Measurements from ENCODE around the gene ETS1. TPM values are rescaled to one million over a fixed set of nuclear protein-coding genes. Genes with fewer than 3 reads are reported as not detected.

The ETS1 gene
- total RNA-seq, 1 experiment from 2014 or later, result 82.0 TPM

DNA sequence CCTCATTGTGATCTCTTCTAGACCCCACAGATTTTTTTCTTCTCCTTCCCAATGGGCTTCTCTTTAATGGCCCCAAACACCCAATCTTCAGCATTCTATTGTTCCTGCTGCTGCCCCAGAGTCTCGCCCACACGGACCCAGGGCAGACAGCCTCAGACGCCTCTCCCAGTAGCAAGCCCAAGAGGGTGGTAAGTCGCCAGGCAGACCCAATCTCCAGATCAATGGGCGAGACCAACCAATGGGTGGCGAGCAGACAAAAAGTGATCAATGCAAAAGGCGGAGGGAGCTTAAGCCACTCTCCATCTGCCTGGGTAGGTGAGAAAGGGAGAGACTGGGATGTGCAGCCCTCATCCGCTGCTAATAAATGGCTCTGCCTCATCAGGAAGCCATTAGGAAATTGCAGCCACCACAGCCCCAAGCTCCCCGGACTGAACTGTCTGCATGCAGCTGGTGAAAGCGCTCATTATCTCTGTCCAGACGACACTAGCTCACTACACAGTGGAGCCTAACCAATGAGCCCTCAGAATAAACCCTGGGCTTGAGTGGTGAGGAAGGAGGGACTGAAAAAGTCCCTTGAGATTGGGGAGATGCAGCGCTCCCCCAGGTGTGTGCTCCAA lies 81.8 kb downstream of the ETS1 start:
- Mint-ChIP-seq H3K4me1 (ENCODE audit: insufficient read depth, unreplicated experiment) (peaks cover 83% of the 10 kb centered on the region), H3K27me3 (ENCODE audit: insufficient read depth, unreplicated experiment) (no peaks in the 10 kb centered on the region), H3K27ac (ENCODE audit: low read depth, unreplicated experiment) (no peak overlapping the region), H3K4me3 (ENCODE audit: unreplicated experiment) (no peak overlapping the region), H3K9me3 (ENCODE audit: unreplicated experiment) (no peaks in the 10 kb centered on the region), H3K36me3 (ENCODE audit: insufficient read depth, unreplicated experiment) (peaks cover 7% of the 10 kb centered on the region)
- CTCF ChIA-PET, result interaction anchor here (0.8 to 4.5 kb wide), 5 partner anchors 12 to 125 kb away, joined by 3 to 21 read pairs (median 4); no protein-coding TSS in a partner anchor
- intact Hi-C loops (cut with micrococcal nuclease), result loop anchor here (5.0 kb wide), 1 partner anchor 293 kb away; no protein-coding TSS in a partner anchor
- TF ChIP-seq, protein P1, sequence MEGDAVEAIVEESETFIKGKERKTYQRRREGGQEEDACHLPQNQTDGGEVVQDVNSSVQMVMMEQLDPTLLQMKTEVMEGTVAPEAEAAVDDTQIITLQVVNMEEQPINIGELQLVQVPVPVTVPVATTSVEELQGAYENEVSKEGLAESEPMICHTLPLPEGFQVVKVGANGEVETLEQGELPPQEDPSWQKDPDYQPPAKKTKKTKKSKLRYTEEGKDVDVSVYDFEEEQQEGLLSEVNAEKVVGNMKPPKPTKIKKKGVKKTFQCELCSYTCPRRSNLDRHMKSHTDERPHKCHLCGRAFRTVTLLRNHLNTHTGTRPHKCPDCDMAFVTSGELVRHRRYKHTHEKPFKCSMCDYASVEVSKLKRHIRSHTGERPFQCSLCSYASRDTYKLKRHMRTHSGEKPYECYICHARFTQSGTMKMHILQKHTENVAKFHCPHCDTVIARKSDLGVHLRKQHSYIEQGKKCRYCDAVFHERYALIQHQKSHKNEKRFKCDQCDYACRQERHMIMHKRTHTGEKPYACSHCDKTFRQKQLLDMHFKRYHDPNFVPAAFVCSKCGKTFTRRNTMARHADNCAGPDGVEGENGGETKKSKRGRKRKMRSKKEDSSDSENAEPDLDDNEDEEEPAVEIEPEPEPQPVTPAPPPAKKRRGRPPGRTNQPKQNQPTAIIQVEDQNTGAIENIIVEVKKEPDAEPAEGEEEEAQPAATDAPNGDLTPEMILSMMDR (IDR thresholded peaks at IDR 0.05; ENCODE audit: unreplicated experiment), result no peak
- POLR2A ChIA-PET, result interaction anchor here (1.3 to 11.9 kb wide), 3 partner anchors 8 to 18 kb away, joined by 6 to 124 read pairs (median 28); no protein-coding TSS in a partner anchor
- no peak for DNase-seq (ENCODE audit: unreplicated experiment)
- BruUV-seq (replicated peaks), result no TSS peak

- H3K9me3 Mint-ChIP-seq (ENCODE audit: unreplicated experiment), result no peaks in the 10 kb centered on the region
- no peaks in the 10 kb centered on the region for H3K27me3 Mint-ChIP-seq (ENCODE audit: insufficient read depth, unreplicated experiment)
- POLR2A ChIA-PET, result interaction anchor here (0.9 to 11.9 kb wide), 4 partner anchors 7 to 22 kb away, joined by 5 to 124 read pairs (median 21); no protein-coding TSS in a partner anchor
- intact Hi-C loops (cut with micrococcal nuclease), result loop anchor here (5.0 kb wide), 1 partner anchor 128 kb away; no protein-coding TSS in a partner anchor
- peaks cover 7% of the 10 kb centered on the region for H3K36me3 Mint-ChIP-seq (ENCODE audit: insufficient read depth, unreplicated experiment)
- no TSS peak for BruUV-seq (replicated peaks)
- no peak overlapping the region for H3K4me3 Mint-ChIP-seq (ENCODE audit: unreplicated experiment)
- H3K27ac Mint-ChIP-seq (ENCODE audit: low read depth, unreplicated experiment), result peak overlapping the region; percentile 93
- H3K4me1 Mint-ChIP-seq (ENCODE audit: insufficient read depth, unreplicated experiment), result peaks cover 79% of the 10 kb centered on the region
- no peak for DNase-seq (ENCODE audit: unreplicated experiment)
- TF ChIP-seq, protein P1 (IDR thresholded peaks at IDR 0.05; ENCODE audit: unreplicated experiment), result no peak
- CTCF ChIA-PET, result interaction anchor here (0.5 to 4.5 kb wide), 8 partner anchors 11 to 991 kb away, joined by 3 to 21 read pairs (median 3); no protein-coding TSS in a partner anchor
These were observed 82.9 kb downstream of the ETS1 start for GRCh38 chr11:128504486-128504885.

DNA sequence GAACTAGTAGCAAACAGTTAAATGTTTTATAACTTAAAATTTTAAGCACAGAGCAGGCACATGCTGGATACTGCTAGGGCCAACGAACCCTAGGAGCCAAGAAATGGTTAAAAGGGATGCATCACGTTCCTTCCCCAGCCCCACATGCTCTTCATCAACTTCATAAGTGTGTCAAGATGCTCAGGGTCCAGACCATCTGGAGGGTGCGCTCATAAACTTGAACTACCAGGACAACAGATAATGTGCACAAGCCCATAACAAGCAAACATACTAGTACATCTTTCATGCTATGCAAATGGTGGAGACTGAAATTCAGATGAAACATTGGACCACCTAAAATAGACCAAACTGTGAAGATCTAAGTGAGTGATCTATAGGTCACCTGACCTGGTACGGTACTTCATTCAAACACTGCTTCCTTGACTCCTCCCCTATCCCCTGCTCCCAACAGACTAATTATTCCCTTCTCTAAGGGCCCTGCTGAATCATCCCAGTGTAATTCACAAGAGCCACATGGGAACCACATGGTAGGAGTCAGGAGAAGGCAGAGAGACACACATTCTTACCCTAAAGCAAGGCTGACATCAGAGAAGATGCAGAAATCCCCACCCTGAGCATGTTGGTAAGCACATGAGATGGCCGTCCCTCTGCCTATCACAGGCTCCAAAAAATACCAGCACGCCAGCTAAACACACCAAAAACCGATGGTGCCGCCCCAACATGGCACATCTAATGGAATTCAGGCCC lies 83.9 kb downstream of the ETS1 start:
- intact Hi-C loops (cut with micrococcal nuclease), result loop anchor here (2.0 to 5.0 kb wide), 2 partner anchors 17 to 129 kb away; no protein-coding TSS in a partner anchor
- Mint-ChIP-seq H3K9me3 (ENCODE audit: unreplicated experiment) (no peaks in the 10 kb centered on the region), H3K4me3 (ENCODE audit: unreplicated experiment) (peak overlapping the region; percentile 3), H3K27ac (ENCODE audit: low read depth, unreplicated experiment) (peak overlapping the region; percentile 93), H3K4me1 (ENCODE audit: insufficient read depth, unreplicated experiment) (peaks cover 79% of the 10 kb centered on the region), H3K27me3 (ENCODE audit: insufficient read depth, unreplicated experiment) (no peaks in the 10 kb centered on the region), H3K36me3 (ENCODE audit: insufficient read depth, unreplicated experiment) (peaks cover 7% of the 10 kb centered on the region)
- BruUV-seq (replicated peaks), result no TSS peak
- TF ChIP-seq, protein P1 (IDR thresholded peaks at IDR 0.05; ENCODE audit: unreplicated experiment), result no peak
- peak; percentile 90 for DNase-seq (ENCODE audit: unreplicated experiment)
- ChIA-PET POLR2A (interaction anchor here (0.6 to 11.9 kb wide), 11 partner anchors 11 to 302 kb away, joined by 3 to 124 read pairs (median 5); no protein-coding TSS in a partner anchor), CTCF (interaction anchor here (0.6 to 4.5 kb wide), 4 partner anchors 10 to 852 kb away, joined by 3 to 21 read pairs (median 3); no protein-coding TSS in a partner anchor)

DNA sequence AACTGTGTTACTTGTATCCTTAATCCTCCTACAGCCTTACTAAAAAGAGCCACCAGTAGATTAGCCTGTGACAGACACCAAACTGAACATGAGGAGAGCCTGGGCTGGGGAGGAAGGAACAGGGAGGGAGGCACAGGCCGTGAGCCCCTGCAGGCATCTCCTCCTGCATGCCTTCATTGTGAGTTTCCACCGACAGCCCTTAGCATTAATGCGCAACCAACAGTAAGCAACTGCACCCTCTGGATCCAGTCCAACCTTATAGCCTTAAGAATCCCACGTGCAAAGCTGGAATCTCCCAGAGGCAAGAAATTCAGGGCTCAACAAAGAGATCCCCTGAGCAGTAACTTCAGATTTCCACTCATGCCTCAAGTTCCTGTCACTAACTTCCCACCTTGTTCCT lies 84.6 kb downstream of the ETS1 start:
- Mint-ChIP-seq H3K27me3 (ENCODE audit: insufficient read depth, unreplicated experiment) (no peaks in the 10 kb centered on the region), H3K4me1 (ENCODE audit: insufficient read depth, unreplicated experiment) (peaks cover 77% of the 10 kb centered on the region)
- POLR2A ChIA-PET, result interaction anchor here (0.7 to 11.9 kb wide), 10 partner anchors 9 to 302 kb away, joined by 3 to 124 read pairs (median 5); no protein-coding TSS in a partner anchor

More for the DNA sequence above, 84.6 kb downstream of the ETS1 start:
- DNase-seq (ENCODE audit: unreplicated experiment), result peak; percentile 90
- intact Hi-C loops (cut with micrococcal nuclease), result loop anchor here (2.0 to 5.0 kb wide), 2 partner anchors 18 to 130 kb away; no protein-coding TSS in a partner anchor
- Mint-ChIP-seq H3K9me3 (ENCODE audit: unreplicated experiment) (no peaks in the 10 kb centered on the region), H3K36me3 (ENCODE audit: insufficient read depth, unreplicated experiment) (peaks cover 7% of the 10 kb centered on the region), H3K27ac (ENCODE audit: low read depth, unreplicated experiment) (peak overlapping the region; percentile 93), H3K4me3 (ENCODE audit: unreplicated experiment) (peak overlapping the region; percentile 38)
- TF ChIP-seq, protein P1 (IDR thresholded peaks at IDR 0.05; ENCODE audit: unreplicated experiment), result no peak
- BruUV-seq (replicated peaks), result no TSS peak
- CTCF ChIA-PET, result interaction anchor here (0.6 to 4.5 kb wide), 4 partner anchors 16 to 852 kb away, joined by 3 to 21 read pairs (median 3); no protein-coding TSS in a partner anchor
